Measurements from ENCODE around the gene VPS72.

GRCh38 chr1:151199873-151200581 lies 10.0 kb upstream of the VPS72 start:
- TF ChIP-seq ZBTB33 (IDR thresholded peaks at IDR 0.05; ENCODE audit: extremely low read depth, insufficient replicate concordance, low read length) (no peak), CTCF (IDR thresholded peaks at IDR 0.05 in 2 of 3, conservative IDR thresholded peaks at IDR 0.05 in 1 of 3; ENCODE audit: borderline replicate concordance in 1 of 3, insufficient read depth in 1 of 3, low read depth in 2 of 3, low read length in 2 of 3) (no peak), JUND (IDR thresholded peaks at IDR 0.05) (no peak)
- TF ChIP-seq, protein P1, sequence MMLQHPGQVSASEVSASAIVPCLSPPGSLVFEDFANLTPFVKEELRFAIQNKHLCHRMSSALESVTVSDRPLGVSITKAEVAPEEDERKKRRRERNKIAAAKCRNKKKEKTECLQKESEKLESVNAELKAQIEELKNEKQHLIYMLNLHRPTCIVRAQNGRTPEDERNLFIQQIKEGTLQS (IDR thresholded peaks at IDR 0.05), result no peak

Measured in HCT116 (cell line).